A549 (cell line): ENCODE results near the gene OR6B2. TPM values are rescaled to one million over a fixed set of nuclear protein-coding genes. Genes with fewer than 3 reads are reported as not detected.

Source experiments
- ATAC-seq, 2 experiments: fragments of 200-7000 bp in 1 of 2; fragments of >200 bp in 1 of 2; cut with Nextera tagmentation in 1 of 2; cut with Tn5 transposase in 1 of 2; 3 replicates each; pipeline versions ENCODE4 v1.8.0 to v1.9.1; 2018 to 2020; ENCODE audit warnings: mild to moderate bottlenecking in 1 of 2, moderate library complexity in 1 of 2
- CTCF ChIA-PET: fragments of 300-600 bp; sonication (Branson Sonifier 250); formaldehyde crosslinking; extraction: SDS; loops from one replicate; lab custom pipeline; 2021; ENCODE audit warnings: antibody characterized with exemption, inconsistent platforms; lab: Yijun Ruan, JAX
- POLR2A ChIA-PET: fragments of 350-600 bp; formaldehyde crosslinking; extraction: SDS; loops from one replicate; lab custom pipeline; 2021; ENCODE audit warnings: antibody characterized with exemption, inconsistent platforms; lab: Yijun Ruan, JAX
- DNase-seq, 2 experiments: peaks; one replicate each; pipeline versions ENCODE4 v3.0.0 to v3.0.0-alpha.2; 2011 to 2016; ENCODE audit warnings: low read depth in 1 of 2, low spot score in 1 of 2
- FAIRE-seq: peaks from 2 replicates; lab custom pipeline; 2011; peaks lifted over from hg19 to GRCh38; lab: Jason Lieb, UNC
- H3K27ac ChIP-seq, 2 experiments: fragments of >200 bp; sonication (Bioruptor Twin); formaldehyde crosslinking; 3 replicates each; pipeline ENCODE4 v1.5.1; 2016 to 2017
- H3K4me1 ChIP-seq: fragments of >200 bp; sonication (Bioruptor Twin); formaldehyde crosslinking; 3 replicates; pipeline ENCODE4 v1.6.1; 2016
- H3K4me2 ChIP-seq: fragments of >200 bp; sonication (Bioruptor Twin); formaldehyde crosslinking; 3 replicates; pipeline ENCODE4 v1.6.1; 2016
- H3K4me3 ChIP-seq: fragments of >200 bp; sonication (Bioruptor Twin); formaldehyde crosslinking; 3 replicates; pipeline ENCODE4 v1.5.1; 2016
- H3K9me3 ChIP-seq: fragments of >200 bp; sonication (Bioruptor Twin); formaldehyde crosslinking; 3 replicates; pipeline ENCODE4 v1.6.1; 2016
- BHLHE40 ChIP-seq: IDR thresholded peaks from 2 replicates; pipeline ENCODE4 v1.6.1; 2012; ENCODE audit warnings: low read depth, low read length, inconsistent platforms
- CEBPB ChIP-seq, 2 experiments: fragments of >200 bp in 1 of 2; sonication (Bioruptor Twin) in 1 of 2; formaldehyde crosslinking in 1 of 2; IDR thresholded peaks; 2 replicates each; pipeline ENCODE4 v1.6.1; 2012 to 2016
- EHF ChIP-seq: fragments of 250-450 bp; sonication (Bioruptor Pico); IDR thresholded peaks from 2 replicates; pipeline ENCODE4 v1.5.0; 2020; ENCODE audit warnings: mild to moderate bottlenecking
- FOSB ChIP-seq: fragments of 250-450 bp; sonication (Bioruptor Pico); IDR thresholded peaks from 2 replicates; pipeline ENCODE4 v1.5.0; 2020; ENCODE audit warnings: mild to moderate bottlenecking, moderate library complexity
- FOSL2 ChIP-seq, 2 experiments: fragments of 450-650 bp in 1 of 2; fragments of >200 bp in 1 of 2; sonication (Bioruptor Twin) in 1 of 2; formaldehyde crosslinking; IDR thresholded peaks; 2 replicates each; pipeline versions ENCODE4 v1.5.0 to v1.6.1; 2016 to 2020; ENCODE audit warnings: mild to moderate bottlenecking in 1 of 2, moderate library complexity in 1 of 2
- FOXS1 ChIP-seq: fragments of 250-450 bp; sonication (Bioruptor Pico); IDR thresholded peaks from 2 replicates; pipeline ENCODE4 v1.5.0; 2020; ENCODE audit warnings: mild to moderate bottlenecking, moderate library complexity
- GATA3 ChIP-seq: IDR thresholded peaks from 2 replicates; pipeline ENCODE4 v1.6.1; 2012; ENCODE audit warnings: borderline replicate concordance
- JUNB ChIP-seq: fragments of >200 bp; sonication (Bioruptor Twin); formaldehyde crosslinking; IDR thresholded peaks from 2 replicates; pipeline ENCODE4 v1.6.1; 2016
- KDM1A ChIP-seq: fragments of 200-600 bp; sonication (generic); IDR thresholded peaks from 2 replicates; pipeline ENCODE4 v1.6.1; 2016; ENCODE audit warnings: low read depth, mild to moderate bottlenecking
- KDM5A ChIP-seq: fragments of 200-600 bp; sonication (generic); IDR thresholded peaks from 2 replicates; pipeline ENCODE4 v1.6.1; 2016; ENCODE audit warnings: antibody characterized with exemption, mild to moderate bottlenecking
- MAFK ChIP-seq: fragments of 450-650 bp; IDR thresholded peaks from 2 replicates; pipeline ENCODE4 v1.6.1; 2014; ENCODE audit not compliant: partially characterized antibody
- MYC ChIP-seq: IDR thresholded peaks from 2 replicates; pipeline ENCODE4 v1.6.1; 2012; ENCODE audit warnings: mild to moderate bottlenecking, inconsistent platforms, low read length, improper control_type of control experiment, borderline replicate concordance
- NR3C1 ChIP-seq: fragments of >200 bp; sonication (Bioruptor Twin); formaldehyde crosslinking; IDR thresholded peaks from 3 replicates; pipeline ENCODE4 v1.6.1; 2017
- POLR2A ChIP-seq: IDR thresholded peaks from 2 replicates; pipeline ENCODE4 v1.6.1; 2012; ENCODE audit warnings: mild to moderate bottlenecking, low read length
- POLR2AphosphoS2 ChIP-seq: conservative IDR thresholded peaks from 2 replicates; pipeline ENCODE4 v1.6.1; 2012; ENCODE audit warnings: low read length, improper control_type of control experiment, inconsistent platforms
- RNF2 ChIP-seq: fragments of 200-600 bp; sonication (generic); IDR thresholded peaks from 2 replicates; pipeline ENCODE4 v1.6.1; 2016; ENCODE audit warnings: low read depth, mild to moderate bottlenecking, antibody characterized with exemption, moderate library complexity, borderline replicate concordance
- TFCP2L1 ChIP-seq: fragments of 250-450 bp; sonication (Bioruptor Pico); IDR thresholded peaks from 2 replicates; pipeline ENCODE4 v1.5.0; 2021; ENCODE audit warnings: mild to moderate bottlenecking
- TP53 ChIP-seq: fragments of 250-450 bp; sonication (Bioruptor Pico); IDR thresholded peaks from 2 replicates; pipeline ENCODE4 v1.5.0; 2021; ENCODE audit warnings: mild to moderate bottlenecking, moderate library complexity
- ZC3H11A ChIP-seq: fragments of 450-650 bp; IDR thresholded peaks from 2 replicates; pipeline ENCODE4 v1.6.1; 2014; ENCODE audit warnings: antibody characterized with exemption, mild to moderate bottlenecking
- ZNF302 ChIP-seq: fragments of 250-450 bp; sonication (Bioruptor Pico); IDR thresholded peaks from 2 replicates; pipeline ENCODE4 v1.9.0; 2021; ENCODE audit warnings: inconsistent platforms, mild to moderate bottlenecking, moderate library complexity
- ZSCAN20 ChIP-seq: fragments of 250-450 bp; sonication (Bioruptor Pico); IDR thresholded peaks from 2 replicates; pipeline ENCODE4 v1.8.0; 2022; ENCODE audit warnings: mild to moderate bottlenecking, moderate library complexity
- WGBS: methylation state at CpG from one replicate; pipeline ENCODE4 v1.1.6; 2017; ENCODE audit errors: missing lambda C conversion rate; 5-methylcytosine and 5-hydroxymethylcytosine counted together
- polyA plus RNA-seq, 4 experiments: library from polyadenylated mRNA; depleted of rRNA in 3 of 4; stranded (reverse); fragments of >200 nt; fragmentation: RNase III in 1 of 4; extraction: RNeasy Plus Mini Kit Qiagen cat#74134 plus additional on column Dnase treatment in 1 of 4; gene quantifications; 2 replicates in 3 of 4; 3 replicates in 1 of 4; pipeline ENCODE4 v1.2.3, GENCODE V29; 2011 to 2017
- TF ChIP-seq, protein P1 (sequence below): IDR thresholded peaks from 2 replicates; pipeline ENCODE4 v1.6.1; 2012
- TF ChIP-seq, protein P2 (sequence below): IDR thresholded peaks from 2 replicates; pipeline ENCODE4 v1.6.1; 2012; ENCODE audit warnings: low read depth, borderline replicate concordance
- TF ChIP-seq, protein P3 (sequence below): fragments of 150-350 bp; IDR thresholded peaks from 2 replicates; pipeline ENCODE4 v1.6.1; 2014; ENCODE audit warnings: low read depth, mild to moderate bottlenecking, low read length
- TF ChIP-seq, protein P4 (sequence below): fragments of >200 bp; sonication (Bioruptor Twin); formaldehyde crosslinking; IDR thresholded peaks from 2 replicates; pipeline ENCODE4 v1.6.1; 2016
- TF ChIP-seq, protein P5 (sequence below): fragments of 250-450 bp; sonication (Bioruptor Pico); IDR thresholded peaks from 2 replicates; pipeline ENCODE4 v1.5.0; 2020; ENCODE audit warnings: low read depth, mild to moderate bottlenecking, moderate library complexity

The OR6B2 gene
- polyA plus RNA-seq, 2 of the 4 experiments (the other 2 are of a cell fraction) = not detected

DNA sequence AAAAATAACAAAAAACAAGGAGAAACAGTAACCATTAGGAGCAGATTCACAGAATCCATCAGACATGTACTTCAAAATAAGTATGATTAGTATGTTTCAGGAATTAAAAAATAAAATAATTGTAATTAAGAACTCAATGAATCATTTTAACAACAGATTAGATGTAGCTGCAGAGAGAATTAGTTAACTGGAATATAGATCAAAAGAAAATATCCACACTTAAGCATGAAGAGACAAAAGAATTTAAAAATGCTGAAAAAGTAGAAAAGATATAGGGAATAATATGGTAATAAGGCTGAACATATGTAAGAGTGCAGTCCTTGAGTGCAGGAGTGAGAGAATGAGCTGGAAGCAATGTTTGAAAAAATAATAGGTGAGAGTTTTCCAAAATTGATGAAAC is 47.2 kb upstream of the OR6B2 start:
- FAIRE-seq = no peak
- ChIA-PET CTCF (no interaction called here), POLR2A (no interaction called here)
- TF ChIP-seq NR3C1 (no peak), FOXS1 (no peak), TFCP2L1 (CRISPR knock-in tag) (no peak), MYC (no peak), TP53 (no peak), ZNF302 (CRISPR knock-in tag) (no peak)
- TF ChIP-seq, protein P1, sequence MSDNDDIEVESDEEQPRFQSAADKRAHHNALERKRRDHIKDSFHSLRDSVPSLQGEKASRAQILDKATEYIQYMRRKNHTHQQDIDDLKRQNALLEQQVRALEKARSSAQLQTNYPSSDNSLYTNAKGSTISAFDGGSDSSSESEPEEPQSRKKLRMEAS = no peak
- TF ChIP-seq, all 56 proteins: peak for 0
- Histone ChIP-seq H3K27ac (no peak overlapping the region), H3K9me3 (peaks cover 40% of the 10 kb centered on the region; the same call in 2 of the 3 replicates), H3K4me1 (no peaks in the 10 kb centered on the region), H3K4me2 (no peak overlapping the region), H3K4me3 (no peak overlapping the region)
- DNase-seq = no peak
- ATAC-seq = no peak

DNA sequence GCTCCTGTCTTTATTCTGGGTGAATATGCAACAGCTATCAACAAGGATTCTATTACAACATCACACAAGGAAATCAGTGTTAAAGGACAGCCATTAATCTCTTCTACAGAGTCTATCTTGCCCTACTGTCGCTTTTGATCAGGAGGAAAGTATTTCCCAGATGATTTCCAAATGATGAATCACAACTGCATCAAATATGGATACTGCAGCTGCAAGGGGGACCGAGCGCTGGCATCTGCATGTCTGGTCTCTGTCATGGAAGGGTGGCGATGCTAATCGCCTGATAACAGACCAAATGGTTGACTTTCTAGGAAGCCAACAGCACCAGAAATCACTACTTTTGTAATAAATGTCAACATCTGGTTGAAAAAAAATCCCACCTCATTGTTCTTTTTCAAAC is 44.3 kb upstream of the OR6B2 start:
- no peak overlapping the region for H3K4me2 ChIP-seq
- H3K4me1 ChIP-seq = no peaks in the 10 kb centered on the region
- H3K4me3 ChIP-seq = no peak overlapping the region
- no peak overlapping the region for H3K27ac ChIP-seq
- 69% methylated on average over 5 of the region's 5 CpGs for WGBS
- TF ChIP-seq FOSL2 (IDR thresholded peaks at IDR 0.05) (no peak), FOSL2 (CRISPR knock-in tag; IDR thresholded peaks at IDR 0.05) (no peak), KDM5A (no peak), FOSB (CRISPR knock-in tag) (no peak), ZNF302 (CRISPR knock-in tag) (no peak), GATA3 (no peak), JUNB (no peak), POLR2A (no peak)
- TF ChIP-seq, protein P2, sequence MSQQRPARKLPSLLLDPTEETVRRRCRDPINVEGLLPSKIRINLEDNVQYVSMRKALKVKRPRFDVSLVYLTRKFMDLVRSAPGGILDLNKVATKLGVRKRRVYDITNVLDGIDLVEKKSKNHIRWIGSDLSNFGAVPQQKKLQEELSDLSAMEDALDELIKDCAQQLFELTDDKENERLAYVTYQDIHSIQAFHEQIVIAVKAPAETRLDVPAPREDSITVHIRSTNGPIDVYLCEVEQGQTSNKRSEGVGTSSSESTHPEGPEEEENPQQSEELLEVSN = no peak
- no peak for FAIRE-seq
- ChIA-PET CTCF (interaction anchor here (1.0 to 2.2 kb wide), 3 partner anchors 13 to 69 kb away, joined by 3 to 6 read pairs (median 4); no protein-coding TSS in a partner anchor), POLR2A (no interaction called here)
- no peak for DNase-seq
- peaks cover 29% of the 10 kb centered on the region; the same call in 2 of the 3 replicates for H3K9me3 ChIP-seq
- ATAC-seq = no peak

DNA sequence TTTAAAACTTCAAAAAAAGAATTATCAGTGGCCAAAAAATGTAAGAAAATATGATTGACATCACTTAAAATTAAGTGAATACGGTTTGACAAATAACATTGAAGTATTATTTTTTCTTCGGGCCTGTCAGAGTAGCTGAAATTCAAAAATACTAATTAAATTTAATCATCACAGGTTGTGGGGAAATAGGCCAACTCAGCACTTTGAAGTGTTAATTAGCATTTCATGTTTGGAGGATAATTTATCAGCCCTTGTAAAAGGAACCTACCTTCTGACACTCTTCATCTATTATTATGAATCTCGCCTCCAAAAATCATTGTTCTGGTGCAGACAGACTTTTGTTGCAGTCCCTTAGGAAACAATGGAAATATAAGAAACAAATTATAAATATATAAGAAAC is 40.7 kb upstream of the OR6B2 start:
- no peak overlapping the region for H3K4me3 ChIP-seq
- H3K9me3 ChIP-seq = peaks cover 2% of the 10 kb centered on the region; the same call in 1 of the 3 replicates
- TF ChIP-seq, protein P3, sequence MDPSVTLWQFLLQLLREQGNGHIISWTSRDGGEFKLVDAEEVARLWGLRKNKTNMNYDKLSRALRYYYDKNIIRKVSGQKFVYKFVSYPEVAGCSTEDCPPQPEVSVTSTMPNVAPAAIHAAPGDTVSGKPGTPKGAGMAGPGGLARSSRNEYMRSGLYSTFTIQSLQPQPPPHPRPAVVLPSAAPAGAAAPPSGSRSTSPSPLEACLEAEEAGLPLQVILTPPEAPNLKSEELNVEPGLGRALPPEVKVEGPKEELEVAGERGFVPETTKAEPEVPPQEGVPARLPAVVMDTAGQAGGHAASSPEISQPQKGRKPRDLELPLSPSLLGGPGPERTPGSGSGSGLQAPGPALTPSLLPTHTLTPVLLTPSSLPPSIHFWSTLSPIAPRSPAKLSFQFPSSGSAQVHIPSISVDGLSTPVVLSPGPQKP = no peak
- peak; percentile 37 for TF ChIP-seq MAFK
- no peak for TF ChIP-seq KDM5A
- TF ChIP-seq, protein P4, sequence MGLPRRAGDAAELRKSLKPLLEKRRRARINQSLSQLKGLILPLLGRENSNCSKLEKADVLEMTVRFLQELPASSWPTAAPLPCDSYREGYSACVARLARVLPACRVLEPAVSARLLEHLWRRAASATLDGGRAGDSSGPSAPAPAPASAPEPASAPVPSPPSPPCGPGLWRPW = no peak
- no peak for TF ChIP-seq ZSCAN20 (CRISPR knock-in tag)
- TF ChIP-seq FOXS1 = no peak
- TF ChIP-seq POLR2AphosphoS2 = no peak
- TF ChIP-seq CEBPB (IDR thresholded peaks at IDR 0.05) = no peak
- H3K27ac ChIP-seq = no peak overlapping the region
- ATAC-seq (no peak), FAIRE-seq (no peak), DNase-seq (no peak)
- WGBS = 47% methylated on average over 3 of the region's 3 CpGs
- ChIA-PET POLR2A (no interaction called here), CTCF (interaction anchor here (2.1 to 9.8 kb wide), 2 partner anchors 10 to 73 kb away, joined by 9 to 71 read pairs; partner anchors contain the start of gene OTOS)
- H3K4me1 ChIP-seq = no peaks in the 10 kb centered on the region
- H3K4me2 ChIP-seq = no peak overlapping the region

DNA sequence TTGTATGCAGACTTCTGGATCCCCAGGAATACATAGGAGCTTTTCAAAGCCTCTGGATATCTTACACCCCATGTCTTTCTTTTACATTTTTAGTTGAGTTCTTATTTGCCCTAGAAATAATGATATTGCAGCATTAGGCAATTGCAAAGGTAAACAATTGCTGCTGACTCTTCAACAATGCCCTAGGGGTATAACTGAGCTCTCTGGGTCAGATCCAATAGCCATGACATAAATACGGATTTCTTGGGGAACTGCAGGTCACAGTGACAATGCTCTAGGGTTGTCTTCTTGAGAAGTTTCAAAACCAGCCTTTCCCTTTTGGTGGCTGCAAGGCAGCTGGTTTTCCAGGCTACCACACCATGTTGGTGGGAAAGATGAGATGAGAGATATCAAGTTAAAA is 39.6 kb upstream of the OR6B2 start:
- ChIA-PET CTCF (interaction anchor here (0.6 to 9.8 kb wide), 3 partner anchors 9 to 981 kb away, joined by 3 to 71 read pairs (median 9); partner anchors contain the start of gene OTOS), POLR2A (no interaction called here)
- TF ChIP-seq KDM1A = no peak
- TF ChIP-seq POLR2AphosphoS2 = no peak
- no peak for TF ChIP-seq RNF2
- no peak for TF ChIP-seq CEBPB (IDR thresholded peaks at IDR 0.05)
- TF ChIP-seq, protein P5, sequence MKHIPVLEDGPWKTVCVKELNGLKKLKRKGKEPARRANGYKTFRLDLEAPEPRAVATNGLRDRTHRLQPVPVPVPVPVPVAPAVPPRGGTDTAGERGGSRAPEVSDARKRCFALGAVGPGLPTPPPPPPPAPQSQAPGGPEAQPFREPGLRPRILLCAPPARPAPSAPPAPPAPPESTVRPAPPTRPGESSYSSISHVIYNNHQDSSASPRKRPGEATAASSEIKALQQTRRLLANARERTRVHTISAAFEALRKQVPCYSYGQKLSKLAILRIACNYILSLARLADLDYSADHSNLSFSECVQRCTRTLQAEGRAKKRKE = no peak
- TF ChIP-seq NR3C1 = no peak
- no peak for TF ChIP-seq BHLHE40
- TF ChIP-seq FOSL2 (IDR thresholded peaks at IDR 0.05) = no peak
- TF ChIP-seq FOSL2 (CRISPR knock-in tag; IDR thresholded peaks at IDR 0.05) = no peak
- no peak for TF ChIP-seq ZC3H11A
- TF ChIP-seq EHF (CRISPR knock-in tag) = no peak
- Histone ChIP-seq H3K4me2 (no peak overlapping the region), H3K4me3 (no peak overlapping the region), H3K9me3 (no peaks in the 10 kb centered on the region), H3K27ac (no peak overlapping the region), H3K4me1 (no peaks in the 10 kb centered on the region)
- no peak for ATAC-seq
- DNase-seq = no peak
- WGBS = 0% methylated on average over 1 of the region's 1 CpG
- no peak for FAIRE-seq
